Mesothelial cell of epicardium (in vitro differentiated cells): ENCODE data around the gene TMEM220. TPM values are rescaled to one million over a fixed set of nuclear protein-coding genes. Genes with fewer than 3 reads are reported as not detected.
A peak's percentile ranks its signal among the peaks of the same experiment; 100 is the strongest.

ENCODE experiments used
- DNase-seq, 2 experiments: peaks; one replicate each; pipeline ENCODE4 v3.0.0; 2021; ENCODE audit warnings: low spot score in 2 of 2; ENCODE audit not compliant: unreplicated experiment in 2 of 2
- H3K27ac Mint-ChIP-seq: 2 replicates; pipeline ENCODE4 v1.8.0; 2021; ENCODE audit warnings: mixed read lengths
- H3K27me3 Mint-ChIP-seq: 2 replicates; pipeline ENCODE4 v1.8.0; 2021; ENCODE audit warnings: low read depth, mixed read lengths
- H3K36me3 Mint-ChIP-seq: 2 replicates; pipeline ENCODE4 v1.8.0; 2021; ENCODE audit warnings: mixed read lengths
- H3K4me1 Mint-ChIP-seq: 2 replicates; pipeline ENCODE4 v1.8.0; 2021; ENCODE audit warnings: mixed read lengths
- H3K4me3 Mint-ChIP-seq: 2 replicates; pipeline ENCODE4 v1.8.0; 2021; ENCODE audit warnings: mild to moderate bottlenecking, moderate library complexity, mixed read lengths
- H3K9me3 Mint-ChIP-seq: 2 replicates; pipeline ENCODE4 v1.8.0; 2021; ENCODE audit warnings: mixed read lengths
- CTCF ChIP-seq: fragments of 200-600 bp; sonication (generic); IDR thresholded peaks from one replicate; pipeline ENCODE4 v1.5.0; 2021; ENCODE audit warnings: antibody characterized with exemption; ENCODE audit not compliant: unreplicated experiment
- total RNA-seq: library from RNA; stranded (reverse); gene quantifications from 3 replicates; pipeline ENCODE4 v1.2.1, GENCODE V29; 2021

Gene TMEM220
- total RNA-seq, 1 donor from 2014 or later = 5.7 TPM

GRCh38 chr17:10741416-10742135, 11.8 kb upstream of the TMEM220 start:
- no peak for DNase-seq
- Mint-ChIP-seq H3K27ac (no peak overlapping the region), H3K9me3 (no peaks in the 10 kb centered on the region), H3K4me1 (peaks cover 6% of the 10 kb centered on the region), H3K4me3 (no peak overlapping the region), H3K36me3 (no peaks in the 10 kb centered on the region), H3K27me3 (peaks cover 59% of the 10 kb centered on the region)
- no peak for TF ChIP-seq CTCF

GRCh38 chr17:10739386-10739785, 9.6 kb upstream of the TMEM220 start:
- no peak for DNase-seq
- no peak overlapping the region for H3K4me3 Mint-ChIP-seq
- no peaks in the 10 kb centered on the region for H3K36me3 Mint-ChIP-seq
- H3K27me3 Mint-ChIP-seq = peaks cover 50% of the 10 kb centered on the region
- no peaks in the 10 kb centered on the region for H3K9me3 Mint-ChIP-seq
- H3K4me1 Mint-ChIP-seq = peaks cover 2% of the 10 kb centered on the region
- no peak for TF ChIP-seq CTCF
- no peak overlapping the region for H3K27ac Mint-ChIP-seq

GRCh38 chr17:10738521-10739258, 8.9 kb upstream of the TMEM220 start:
- DNase-seq = no peak
- no peaks in the 10 kb centered on the region for H3K9me3 Mint-ChIP-seq
- TF ChIP-seq CTCF = no peak
- no peak overlapping the region for H3K4me3 Mint-ChIP-seq
- H3K27me3 Mint-ChIP-seq = peaks cover 51% of the 10 kb centered on the region
- no peaks in the 10 kb centered on the region for H3K36me3 Mint-ChIP-seq
- H3K4me1 Mint-ChIP-seq = peaks cover 1% of the 10 kb centered on the region
- H3K27ac Mint-ChIP-seq = no peak overlapping the region

GRCh38 chr17:10737736-10738135, 7.9 kb upstream of the TMEM220 start:
- TF ChIP-seq CTCF = no peak

GRCh38 chr17:10737168-10737622, 7.4 kb upstream of the TMEM220 start:
- TF ChIP-seq CTCF = peak; percentile 66
- H3K36me3 Mint-ChIP-seq = no peaks in the 10 kb centered on the region
- H3K9me3 Mint-ChIP-seq = no peaks in the 10 kb centered on the region
- H3K27me3 Mint-ChIP-seq = peaks cover 47% of the 10 kb centered on the region
- peak in 1 of 2 experiments; percentile 58 for DNase-seq
- H3K27ac Mint-ChIP-seq = no peak overlapping the region
- H3K4me3 Mint-ChIP-seq = no peak overlapping the region
- peaks cover 1% of the 10 kb centered on the region for H3K4me1 Mint-ChIP-seq

More at GRCh38 chr17:10737736-10738135, 7.9 kb upstream of the TMEM220 start:
- Mint-ChIP-seq H3K4me1 (peaks cover 1% of the 10 kb centered on the region), H3K9me3 (no peaks in the 10 kb centered on the region), H3K4me3 (no peak overlapping the region), H3K36me3 (no peaks in the 10 kb centered on the region), H3K27me3 (peaks cover 52% of the 10 kb centered on the region), H3K27ac (no peak overlapping the region)
- no peak for DNase-seq
